ENCODE results near the gene ANTKMT. TPM values are rescaled to one million over a fixed set of nuclear protein-coding genes. Genes with fewer than 3 reads are reported as not detected.

The ANTKMT gene
- total and polyA plus RNA-seq, 2 donors (not counting 3 experiments of a cell fraction or from before 2014, with no cell fraction given) = 26.1 to 27.9 TPM

DNA sequence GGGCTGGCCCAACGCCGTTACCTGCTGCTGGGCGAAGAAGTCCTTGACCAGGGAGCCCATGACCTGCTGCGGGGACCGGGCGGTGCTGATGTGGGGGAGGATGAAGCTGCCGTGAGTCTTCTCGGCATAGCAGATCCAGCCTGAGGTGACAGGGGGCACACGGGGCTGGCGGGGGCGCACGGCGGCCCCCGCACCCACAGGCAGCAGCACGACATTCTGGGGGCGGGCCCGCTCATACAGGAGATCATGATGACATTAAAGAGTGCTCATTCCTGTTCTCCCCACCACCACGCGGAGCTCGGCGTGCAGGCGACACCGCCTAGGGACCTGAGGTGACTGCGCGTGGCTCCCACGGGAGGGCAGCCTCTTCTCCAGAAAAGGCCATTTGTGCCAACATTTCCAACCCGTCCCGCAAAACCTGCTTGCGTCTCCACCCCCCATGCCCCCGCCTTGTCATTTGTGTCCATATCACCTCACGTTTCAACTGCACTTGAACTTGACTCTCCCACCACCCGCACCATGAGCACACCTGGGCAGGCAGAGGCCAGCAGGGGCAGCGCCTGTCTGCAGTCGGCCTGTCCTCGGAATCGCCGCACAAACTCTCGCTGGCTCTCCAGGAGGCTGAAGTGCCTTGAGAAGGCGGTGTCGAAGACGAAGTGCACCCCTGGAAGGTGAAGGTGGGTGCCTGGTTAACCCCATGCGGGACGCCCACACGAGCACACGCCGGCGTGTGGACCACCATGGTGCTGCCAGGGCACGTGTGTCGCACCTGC lies 13.4 kb downstream of the ANTKMT start:
- CTCF ChIA-PET = no interaction called here
- POLR2A ChIA-PET = no interaction called here
- DNase-seq (ENCODE audit: low read depth, low spot score) (no peak), FAIRE-seq (no peak)
- Histone ChIP-seq H3K9me1 (replicated peaks; ENCODE audit: control insufficient read depth, extremely low read depth, insufficient read depth, low read length) (no peaks in the 10 kb centered on the region), H3K36me3 (ENCODE audit: control insufficient read depth in 2 of 2, extremely low read depth in 1 of 2, insufficient read depth in 2 of 2, low read length in 2 of 2) (peaks cover 7 to 42% of the 10 kb centered on the region in 2 experiments), H3K4me1 (ENCODE audit: control insufficient read depth, extremely low read depth, insufficient read depth, low read length) (no peaks in the 10 kb centered on the region), H3K79me2 (ENCODE audit: control insufficient read depth, insufficient read depth, low read length) (no peaks in the 10 kb centered on the region), H2AFZ (ENCODE audit: low read depth, low read length) (no peak overlapping the region), H3K4me2 (ENCODE audit: insufficient read depth, low read length) (no peak overlapping the region), H4K20me1 (replicated peaks; ENCODE audit: control insufficient read depth, extremely low read depth, insufficient read depth, low read length) (no peaks in the 10 kb centered on the region), H3K27me3 (ENCODE audit: control insufficient read depth in 2 of 2, insufficient read depth in 2 of 2, low read length in 2 of 2) (no peaks in the 10 kb centered on the region), H3K9me3 (replicated peaks; ENCODE audit: control insufficient read depth, insufficient read depth, low read length) (no peaks in the 10 kb centered on the region), H3K27ac (ENCODE audit: insufficient read depth, low read depth, low read length) (no peak overlapping the region), H3K4me3 (replicated peaks in 1 of 3; ENCODE audit: insufficient read depth in 1 of 3, low read depth in 1 of 3, low read length in 3 of 3) (no peak overlapping the region), H3K9ac (replicated peaks; ENCODE audit: extremely low read depth, insufficient read depth, low read length) (no peak overlapping the region)
- TF ChIP-seq, protein P1, sequence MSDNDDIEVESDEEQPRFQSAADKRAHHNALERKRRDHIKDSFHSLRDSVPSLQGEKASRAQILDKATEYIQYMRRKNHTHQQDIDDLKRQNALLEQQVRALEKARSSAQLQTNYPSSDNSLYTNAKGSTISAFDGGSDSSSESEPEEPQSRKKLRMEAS (IDR thresholded peaks at IDR 0.05; ENCODE audit: insufficient read depth, insufficient read length) = no peak
- no peak for TF ChIP-seq GATA2 (IDR thresholded peaks at IDR 0.05; ENCODE audit: insufficient read depth, insufficient read length, low read depth, low read length)
- no peak for TF ChIP-seq POLR2A (IDR thresholded peaks at IDR 0.05; ENCODE audit: low read depth, low read length)
- TF ChIP-seq MYC (IDR thresholded peaks at IDR 0.05; ENCODE audit: low read depth, low read length) = no peak
- no peak for TF ChIP-seq EZH2 (IDR thresholded peaks at IDR 0.05; ENCODE audit: borderline replicate concordance, low read depth, low read length, severe bottlenecking)
- TF ChIP-seq JUN (IDR thresholded peaks at IDR 0.05; ENCODE audit: borderline replicate concordance, insufficient read depth, insufficient read length, low read depth) = no peak
- TF ChIP-seq POLR2AphosphoS5 (IDR thresholded peaks at IDR 0.05; ENCODE audit: insufficient read depth, low read depth, low read length) = no peak
- TF ChIP-seq, protein P2, sequence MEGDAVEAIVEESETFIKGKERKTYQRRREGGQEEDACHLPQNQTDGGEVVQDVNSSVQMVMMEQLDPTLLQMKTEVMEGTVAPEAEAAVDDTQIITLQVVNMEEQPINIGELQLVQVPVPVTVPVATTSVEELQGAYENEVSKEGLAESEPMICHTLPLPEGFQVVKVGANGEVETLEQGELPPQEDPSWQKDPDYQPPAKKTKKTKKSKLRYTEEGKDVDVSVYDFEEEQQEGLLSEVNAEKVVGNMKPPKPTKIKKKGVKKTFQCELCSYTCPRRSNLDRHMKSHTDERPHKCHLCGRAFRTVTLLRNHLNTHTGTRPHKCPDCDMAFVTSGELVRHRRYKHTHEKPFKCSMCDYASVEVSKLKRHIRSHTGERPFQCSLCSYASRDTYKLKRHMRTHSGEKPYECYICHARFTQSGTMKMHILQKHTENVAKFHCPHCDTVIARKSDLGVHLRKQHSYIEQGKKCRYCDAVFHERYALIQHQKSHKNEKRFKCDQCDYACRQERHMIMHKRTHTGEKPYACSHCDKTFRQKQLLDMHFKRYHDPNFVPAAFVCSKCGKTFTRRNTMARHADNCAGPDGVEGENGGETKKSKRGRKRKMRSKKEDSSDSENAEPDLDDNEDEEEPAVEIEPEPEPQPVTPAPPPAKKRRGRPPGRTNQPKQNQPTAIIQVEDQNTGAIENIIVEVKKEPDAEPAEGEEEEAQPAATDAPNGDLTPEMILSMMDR (IDR thresholded peaks at IDR 0.05; ENCODE audit: extremely low read depth in 1 of 2, insufficient read depth in 1 of 2, low read depth in 1 of 2, low read length in 2 of 2) = no peak
- no peak for TF ChIP-seq FOS (IDR thresholded peaks at IDR 0.05; ENCODE audit: borderline replicate concordance, insufficient read depth, low read length)
- intact Hi-C loops (cut with micrococcal nuclease) (no loop called here), dilution Hi-C loops (cut with MboI; ENCODE audit: extremely low pct_ligation_motif_present, low sequenced_read_pairs) (no loop called here)
- BruUV-seq (replicated peaks) = no TSS peak

Data from endothelial cell of umbilical vein (primary cell).